Epidermal melanocyte (primary cell): ENCODE data around the gene LMTK3.
"Not testable (repeated sequence)": the region's sequence is repeated elsewhere in the genome, so short reads cannot be mapped to it uniquely, and the experiment has no call there.

Source experiments
- DNase-seq: peaks from one replicate; pipeline ENCODE4 v3.0.0; 2011; ENCODE audit warnings: low spot score; ENCODE audit not compliant: insufficient read length

Gene LMTK3

GRCh38 chr19:48539503-48540096, 28.0 kb upstream of the LMTK3 start:
- DNase-seq, result no peak

- DNase-seq, result not testable (repeated sequence)
Observed at GRCh38 chr19:48538057-48538456, 26.4 kb upstream of the LMTK3 start.

- no peak for DNase-seq
Observed at GRCh38 chr19:48537541-48537940, 25.9 kb upstream of the LMTK3 start.

- DNase-seq, result no peak
Observed at GRCh38 chr19:48533770-48534169, 22.1 kb upstream of the LMTK3 start.

- no peak for DNase-seq
Observed at GRCh38 chr19:48530770-48531169, 19.1 kb upstream of the LMTK3 start.

GRCh38 chr19:48530066-48530720, 18.6 kb upstream of the LMTK3 start:
- DNase-seq, result no peak

GRCh38 chr19:48529156-48529555, 17.5 kb upstream of the LMTK3 start:
- no peak for DNase-seq

- DNase-seq, result no peak
Observed at GRCh38 chr19:48524732-48525131, 13.1 kb upstream of the LMTK3 start.

GRCh38 chr19:48524221-48524620, 12.6 kb upstream of the LMTK3 start:
- DNase-seq, result no peak

- DNase-seq, result no peak
Observed at GRCh38 chr19:48520134-48520533, 8.5 kb upstream of the LMTK3 start.

GRCh38 chr19:48519426-48519825, 7.8 kb upstream of the LMTK3 start:
- not testable (repeated sequence) for DNase-seq

- no peak for DNase-seq
Observed at GRCh38 chr19:48518207-48518606, 6.6 kb upstream of the LMTK3 start.

GRCh38 chr19:48516536-48516935, 4.9 kb upstream of the LMTK3 start:
- DNase-seq, result no peak

GRCh38 chr19:48514123-48514458, 2.5 kb upstream of the LMTK3 start:
- no peak for DNase-seq

- DNase-seq, result peak; percentile 92
Observed at GRCh38 chr19:48513289-48514122, 1.9 kb upstream of the LMTK3 start.

- DNase-seq, result no peak
Observed at GRCh38 chr19:48512504-48513288, 1.1 kb upstream of the LMTK3 start.

- no peak for DNase-seq
Observed at GRCh38 chr19:48511321-48511731, 309 bp downstream of the LMTK3 start.

GRCh38 chr19:48510421-48511268, 990 bp downstream of the LMTK3 start:
- no peak for DNase-seq

GRCh38 chr19:48509467-48510194, 2.0 kb downstream of the LMTK3 start:
- no peak for DNase-seq

- DNase-seq, result no peak
Observed at GRCh38 chr19:48508729-48509411, 2.8 kb downstream of the LMTK3 start.
